ENCODE data around the gene CENPB. TPM values are rescaled to one million over a fixed set of nuclear protein-coding genes. Genes with fewer than 3 reads are reported as not detected.
"Not testable (repeated sequence)": the region's sequence is repeated elsewhere in the genome, so short reads cannot be mapped to it uniquely, and the experiment has no call there.

The CENPB gene
- total RNA-seq, 6 donors from 2014 or later: 56.6 to 125 (median 89.7) TPM

- DNase-seq (peak in 1 of 2 donors; percentile 14), ATAC-seq (ENCODE audit: low FRiP score in 2 of 2) (no peak)
- WGBS, 2 donors: 52 to 56% methylated on average over 4 to 5 of the region's 5 CpGs
- H3K9me3 ChIP-seq: no peaks in the 10 kb centered on the region
- TF ChIP-seq POLR2AphosphoS5 (IDR thresholded peaks at IDR 0.05): no peak
- no peak for TF ChIP-seq POLR2A (IDR thresholded peaks at IDR 0.05)
- no peak for TF ChIP-seq EP300 (IDR thresholded peaks at IDR 0.05)
- TF ChIP-seq CTCF (IDR thresholded peaks at IDR 0.05): no peak
- peaks cover 56 to 72% (median 63%) of the 10 kb centered on the region in 4 donors for H3K4me1 ChIP-seq
- peak overlapping the region; percentile 94 to 98 (median 96) for H3K27ac ChIP-seq
- peak overlapping the region; percentile 27 to 96 (median 84) for H3K4me3 ChIP-seq
- peaks cover 0 to 36% (median 29%) of the 10 kb centered on the region in 4 donors for H3K36me3 ChIP-seq
- no peaks in the 10 kb centered on the region for H3K27me3 ChIP-seq
These were observed 10.6 kb upstream of the CENPB start for GRCh38 chr20:3797226-3797545.

GRCh38 chr20:3796477-3797225 lies 10.1 kb upstream of the CENPB start:
- Histone ChIP-seq H3K9me3 (no peaks in the 10 kb centered on the region), H3K27ac (peak overlapping the region; percentile 94 to 98 (median 96)), H3K4me3 (peak overlapping the region; percentile 27 to 96 (median 84)), H3K27me3 (no peaks in the 10 kb centered on the region), H3K4me1 (peaks cover 50 to 66% (median 58%) of the 10 kb centered on the region in 4 donors), H3K36me3 (peaks cover 0 to 30% (median 24%) of the 10 kb centered on the region in 4 donors)
- ATAC-seq (ENCODE audit: low FRiP score in 2 of 2) (peak in 1 of 2 donors; percentile 5), DNase-seq (peak in 1 of 2 donors; percentile 88)
- 44 to 46% methylated on average over 5 to 7 of the region's 33 CpGs for WGBS, 2 donors
- TF ChIP-seq POLR2AphosphoS5 (IDR thresholded peaks at IDR 0.05) (no peak), CTCF (IDR thresholded peaks at IDR 0.05) (no peak), EP300 (IDR thresholded peaks at IDR 0.05) (no peak), POLR2A (IDR thresholded peaks at IDR 0.05) (no peak)

GRCh38 chr20:3795511-3796468 lies 9.2 kb upstream of the CENPB start, which contains the start of gene CDC25B:
TSS of gene CDC25B (plus strand) at chr20:3796310. CDS start at chr20:3796532, 222 bp downstream.
- DNase-seq: peak; percentile 96 to 98
- no peaks in the 10 kb centered on the region for H3K27me3 ChIP-seq
- no peaks in the 10 kb centered on the region for H3K9me3 ChIP-seq
- H3K4me3 ChIP-seq: peak within 1 kb of the TSS; percentile 27 to 96 (median 84)
- H3K27ac ChIP-seq: peak within 1 kb of the TSS; percentile 94 to 98 (median 96)
- peak; percentile 95 to 96 for ATAC-seq (ENCODE audit: low FRiP score in 2 of 2)
- peaks cover 0 to 22% (median 16%) of the 10 kb centered on the region in 4 donors for H3K36me3 ChIP-seq
- H3K4me1 ChIP-seq: peaks cover 45 to 58% (median 49%) of the 10 kb centered on the region in 4 donors
- WGBS, 2 donors: 1 to 2% methylated on average over 21 to 58 of the region's 69 CpGs
- TF ChIP-seq POLR2A (IDR thresholded peaks at IDR 0.05): peak in 3 of 4 donors; percentile 43 to 65 (median 50)
- TF ChIP-seq EP300 (IDR thresholded peaks at IDR 0.05): peak in 1 of 4 donors; percentile 12
- peak; percentile 62 to 83 for TF ChIP-seq POLR2AphosphoS5 (IDR thresholded peaks at IDR 0.05)
- TF ChIP-seq CTCF (IDR thresholded peaks at IDR 0.05): peak; percentile 45 to 92 (median 84)

- H3K4me3 ChIP-seq: peak overlapping the region in 3 of 4 donors; percentile 81 to 96 (median 88)
- TF ChIP-seq CTCF (IDR thresholded peaks at IDR 0.05): no peak
- H3K36me3 ChIP-seq: peaks cover 0 to 13% (median 7%) of the 10 kb centered on the region in 4 donors
- no peaks in the 10 kb centered on the region for H3K9me3 ChIP-seq
- peak overlapping the region; percentile 94 to 98 (median 96) for H3K27ac ChIP-seq
- ATAC-seq (ENCODE audit: low FRiP score in 2 of 2) (no peak), DNase-seq (peak in 1 of 2 donors; percentile 77)
- WGBS, 2 donors: 89 to 90% methylated on average over 20 to 24 of the region's 25 CpGs
- H3K27me3 ChIP-seq: no peaks in the 10 kb centered on the region
- H3K4me1 ChIP-seq: peaks cover 38 to 48% (median 42%) of the 10 kb centered on the region in 4 donors
These were observed 8.3 kb upstream of the CENPB start for GRCh38 chr20:3794701-3795420.

- not testable (repeated sequence) for DNase-seq; ATAC-seq (ENCODE audit: low FRiP score in 2 of 2); H3K36me3 ChIP-seq; H3K27me3 ChIP-seq; H3K4me3 ChIP-seq; H3K9me3 ChIP-seq; H3K27ac ChIP-seq
- 86 to 94% methylated on average over 1 of the region's 3 CpGs for WGBS, 2 donors
- peaks cover 31 to 41% (median 35%) of the 10 kb centered on the region in 4 donors for H3K4me1 ChIP-seq
These were observed 7.6 kb upstream of the CENPB start for GRCh38 chr20:3794168-3794567.

- not testable (repeated sequence) for H3K27me3 ChIP-seq; DNase-seq; H3K36me3 ChIP-seq; ATAC-seq (ENCODE audit: low FRiP score in 2 of 2); H3K4me3 ChIP-seq; H3K9me3 ChIP-seq
- Histone ChIP-seq H3K27ac (peak overlapping the region in 1 of 4 donors; percentile 23), H3K4me1 (peaks cover 22 to 34% (median 26%) of the 10 kb centered on the region in 4 donors)
- 95 to 97% methylated on average over 4 of the region's 4 CpGs for WGBS, 2 donors
These were observed 2.7 kb upstream of the CENPB start for GRCh38 chr20:3789201-3789600.
